HG02623 (cell line): Measurements from ENCODE around the gene CENPP.

Experiments
- ATAC-seq: cut with Tn5 transposase; IDR thresholded peaks from one replicate; pipeline ENCODE4 v1.9.1; 2021; ENCODE audit warnings: moderate library complexity; ENCODE audit not compliant: unreplicated experiment

CENPP gene

DNA sequence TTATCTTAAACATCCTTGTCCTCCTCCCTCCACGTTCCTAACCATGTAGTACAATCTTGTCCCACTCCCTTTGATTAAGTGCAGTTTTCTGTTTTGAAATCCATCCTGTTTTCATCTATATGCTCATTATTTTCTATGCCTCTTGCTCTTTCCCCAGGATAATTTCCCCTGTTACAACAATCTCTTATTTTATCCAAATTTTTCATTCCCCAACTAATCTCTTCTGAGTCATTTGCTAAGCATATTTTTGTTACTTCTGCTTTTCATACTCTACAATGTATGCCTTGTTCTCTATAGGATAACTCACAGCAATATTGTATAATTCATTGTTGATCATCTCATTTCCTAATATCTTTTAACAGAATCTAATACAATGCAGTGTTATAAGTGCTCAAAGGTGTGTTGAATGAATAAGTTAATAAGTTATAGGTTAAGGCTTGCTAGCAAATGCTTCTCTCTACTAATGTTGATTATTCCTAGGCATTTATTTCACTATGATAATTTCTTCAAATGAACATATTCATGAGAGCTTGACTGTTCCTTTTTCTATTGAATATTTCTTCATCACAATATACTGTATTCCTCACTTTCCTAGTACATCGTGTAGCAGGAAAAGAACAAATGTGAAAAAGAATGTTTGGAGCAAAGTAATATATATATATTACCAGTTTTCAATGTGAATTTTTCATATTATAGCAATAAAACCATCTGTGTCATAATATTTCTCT is 97.0 kb downstream of the CENPP start:
- ATAC-seq, result no peak

- no peak for ATAC-seq
These were observed 97.9 kb downstream of the CENPP start for GRCh38 chr9:92423612-92424011.

GRCh38 chr9:92424340-92424739 is 98.6 kb downstream of the CENPP start, which contains the start of gene OMD:
TSS of gene OMD (minus strand) at chr9:92424471. CDS start at chr9:92417558, 6,913 bp downstream.
- no peak for ATAC-seq

DNA sequence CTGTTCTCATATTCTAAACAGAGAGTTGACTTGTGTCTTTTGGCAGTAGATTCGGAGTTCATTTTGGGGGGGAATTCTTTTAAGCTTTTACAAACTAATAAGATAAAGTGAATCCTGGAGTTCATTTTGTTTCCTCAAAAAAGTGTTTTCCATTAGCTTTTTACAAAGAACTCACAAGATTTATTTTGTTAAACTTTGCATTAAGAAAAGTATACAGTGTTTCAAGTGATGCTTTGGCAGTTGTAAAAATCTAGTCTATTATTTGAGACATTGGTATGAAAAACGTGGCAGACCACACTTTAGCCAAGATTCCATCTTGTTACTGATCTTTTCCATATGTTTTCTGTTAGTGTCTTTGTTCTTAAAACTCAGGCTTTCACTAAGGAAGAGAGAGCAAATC is 99.7 kb downstream of the CENPP start:
- ATAC-seq, result no peak

DNA sequence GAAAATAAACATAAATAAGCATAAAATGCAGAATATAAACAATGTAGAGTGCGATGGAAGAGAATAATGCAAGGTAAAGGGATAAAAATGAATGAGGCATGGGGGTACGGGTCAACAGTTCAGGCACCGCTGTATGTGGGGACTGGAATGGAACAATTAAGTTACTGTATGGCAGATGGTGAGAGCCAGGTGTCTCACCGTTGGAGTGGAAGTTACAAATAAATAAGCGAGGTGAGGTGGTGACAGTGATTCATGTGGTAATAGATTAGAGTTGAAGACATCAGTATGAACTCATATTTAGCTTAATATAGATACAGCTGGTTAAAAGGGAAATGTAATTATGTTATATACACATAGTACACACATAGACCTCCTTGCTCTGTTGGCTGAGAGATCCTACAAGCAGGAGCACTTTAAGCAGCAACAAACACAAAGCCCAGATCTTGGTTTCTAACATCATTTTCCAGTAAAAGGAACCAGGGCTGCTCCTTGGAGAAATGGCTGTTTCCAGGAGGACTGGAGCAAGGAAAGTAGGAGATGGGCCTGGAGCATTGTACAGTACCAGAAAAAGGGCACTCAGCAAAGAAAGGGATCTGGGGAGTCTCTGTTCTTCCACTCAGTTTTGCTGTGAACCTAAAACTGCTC is 100.9 kb downstream of the CENPP start:
- ATAC-seq, result no peak

DNA sequence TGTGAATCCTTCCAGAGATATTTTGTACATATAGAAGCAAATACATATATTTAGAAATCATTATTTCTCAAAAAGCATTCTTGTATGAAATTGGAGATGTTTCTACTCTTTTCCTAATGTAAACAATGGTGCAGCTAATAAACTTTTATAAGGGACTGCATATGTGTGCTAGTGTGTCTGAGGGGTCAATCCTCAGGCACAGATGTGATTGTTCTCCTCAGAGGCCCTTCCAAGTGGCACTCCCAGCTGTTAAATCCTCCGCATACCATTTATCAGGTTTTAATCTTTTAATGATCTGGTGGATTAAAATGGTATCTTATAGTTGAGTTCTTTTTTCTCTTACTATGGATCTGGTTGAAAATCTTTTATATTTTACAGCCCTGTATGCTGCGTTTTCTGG is 104.1 kb downstream of the CENPP start:
- no peak for ATAC-seq

DNA sequence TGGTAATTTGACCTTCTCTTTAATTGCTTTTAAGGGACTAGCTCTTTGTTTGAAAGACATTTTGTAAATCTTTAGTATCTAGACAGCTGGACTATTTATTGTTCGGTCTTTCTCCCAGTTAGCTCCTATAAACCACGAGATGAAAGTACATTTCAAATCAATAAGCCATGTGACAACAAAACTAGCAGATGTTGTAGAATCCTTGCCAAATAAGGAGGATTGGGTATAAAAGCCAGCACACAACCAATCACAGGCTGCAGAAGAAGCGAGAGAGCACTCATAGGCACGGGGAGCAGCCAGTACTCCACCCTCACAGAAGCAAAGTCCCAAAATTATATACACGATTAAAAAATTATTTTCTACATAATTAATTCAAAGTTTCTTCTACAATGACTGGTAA is 106.6 kb downstream of the CENPP start:
- ATAC-seq, result no peak

- ATAC-seq, result no peak
These were observed 107.3 kb downstream of the CENPP start for GRCh38 chr9:92432972-92433548.

DNA sequence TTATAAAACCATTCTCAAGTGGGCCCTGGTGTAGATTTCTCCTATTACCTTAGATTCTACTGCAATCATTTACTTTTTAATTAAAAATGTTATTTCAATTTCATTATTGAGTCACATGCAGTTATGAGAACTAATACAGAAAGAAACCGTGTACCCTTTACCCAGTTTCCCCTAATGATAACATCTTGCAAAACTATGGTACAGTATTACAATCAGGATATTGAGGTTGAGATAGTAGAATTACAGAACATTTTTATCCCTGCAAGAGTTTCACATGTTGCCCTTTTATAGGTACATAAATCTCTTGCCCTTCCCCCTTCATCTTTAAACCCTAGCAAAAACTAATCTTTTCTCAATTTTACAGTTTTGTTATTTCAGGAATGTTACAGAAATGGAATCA is 109.5 kb downstream of the CENPP start:
- no peak for ATAC-seq

- ATAC-seq, result no peak
These were observed 113.3 kb downstream of the CENPP start for GRCh38 chr9:92438900-92439526.

DNA sequence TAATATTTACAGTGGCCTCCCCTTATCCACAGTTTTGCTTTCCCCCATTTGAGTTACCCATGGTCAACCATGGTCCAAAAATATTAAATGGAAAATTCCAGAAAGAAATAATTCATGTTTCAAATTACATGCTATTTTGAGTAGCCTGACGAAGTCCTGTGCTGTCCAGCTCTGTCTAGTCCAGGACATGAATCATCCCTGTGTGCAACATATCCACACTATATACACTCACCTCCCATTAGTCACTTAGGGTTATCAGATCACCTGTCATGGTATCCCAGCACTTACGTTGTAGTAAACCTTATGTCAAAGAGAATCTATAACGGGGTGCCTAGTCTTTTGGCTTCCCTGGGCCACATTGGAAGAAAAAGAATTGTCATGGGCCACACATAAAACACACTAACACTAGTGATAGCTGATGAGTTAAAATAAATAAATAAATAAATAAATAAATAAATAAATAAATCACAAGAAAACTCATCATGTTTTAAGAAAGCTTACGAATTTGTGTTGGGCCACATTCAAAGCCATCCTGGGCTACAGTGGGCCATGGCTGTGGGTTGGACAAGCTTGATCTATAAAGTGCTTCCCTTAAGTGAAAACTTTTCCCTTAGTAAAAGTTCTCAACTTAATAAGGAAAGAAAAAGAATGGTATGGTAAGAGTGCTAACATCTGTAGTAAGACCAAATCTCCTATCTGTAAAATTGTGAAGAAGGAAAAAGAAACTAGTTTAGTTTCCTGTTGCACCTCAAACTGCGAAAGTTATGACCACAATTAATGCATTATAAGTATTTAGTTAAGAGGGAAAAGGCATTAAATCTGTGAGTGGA is 114.4 kb downstream of the CENPP start:
- no peak for ATAC-seq

DNA sequence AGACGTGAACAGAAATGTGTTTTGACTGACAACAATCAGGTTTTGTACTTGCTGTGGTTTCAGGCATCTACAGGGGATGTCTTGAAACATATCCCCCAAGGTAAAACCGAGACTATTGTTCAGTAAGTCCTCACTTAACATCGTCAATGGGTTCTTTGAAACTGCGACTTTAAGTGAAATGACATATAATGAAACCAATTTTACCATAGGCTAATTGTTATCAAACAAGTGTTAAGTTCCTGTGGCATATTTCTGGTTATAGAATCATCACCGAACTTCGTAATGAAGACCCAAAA is 114.9 kb downstream of the CENPP start:
- no peak for ATAC-seq

GRCh38 chr9:92444841-92445240 is 119.1 kb downstream of the CENPP start:
- no peak for ATAC-seq

GRCh38 chr9:92446536-92446935 is 120.8 kb downstream of the CENPP start:
- no peak for ATAC-seq

DNA sequence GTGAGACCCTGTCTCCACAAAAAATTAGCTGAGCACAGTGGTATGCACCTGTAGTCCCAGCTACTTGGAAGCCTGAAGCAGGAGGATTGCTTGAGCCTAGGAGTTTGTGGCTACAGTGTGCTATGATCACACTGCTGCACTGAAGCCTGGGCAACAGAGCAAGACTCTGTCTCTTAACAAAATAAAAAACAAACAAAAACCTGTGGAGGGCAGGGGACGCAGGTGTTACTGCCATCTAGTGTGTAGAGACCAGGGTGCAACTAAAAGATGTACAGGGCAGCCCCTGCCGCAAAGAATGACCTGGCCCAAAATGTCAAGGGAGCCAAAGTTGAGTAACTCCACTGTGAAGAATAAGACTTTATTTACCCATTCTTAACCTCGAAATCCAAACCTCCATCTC is 129.5 kb downstream of the CENPP start:
- no peak for ATAC-seq

DNA sequence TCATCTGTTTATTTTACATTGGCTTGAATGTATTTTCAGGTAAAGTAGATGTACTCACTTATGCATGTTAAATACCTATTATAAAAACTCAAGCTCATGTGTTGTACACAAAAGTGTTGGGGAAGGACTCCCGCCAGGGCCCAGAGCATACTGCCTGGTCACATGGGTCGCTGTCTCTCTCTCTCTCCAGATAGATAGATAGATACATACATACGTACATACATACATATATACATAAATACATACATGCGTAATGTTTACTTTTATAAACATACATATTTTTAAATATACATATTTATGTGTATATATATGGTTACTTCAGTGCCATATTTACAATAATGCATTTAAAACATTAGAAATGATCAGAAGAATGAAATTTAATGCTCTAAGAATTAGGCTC is 131.8 kb downstream of the CENPP start:
- no peak for ATAC-seq

GRCh38 chr9:92463387-92463786 is 137.6 kb downstream of the CENPP start:
- no peak for ATAC-seq

GRCh38 chr9:92463984-92464383 is 138.2 kb downstream of the CENPP start:
- no peak for ATAC-seq

DNA sequence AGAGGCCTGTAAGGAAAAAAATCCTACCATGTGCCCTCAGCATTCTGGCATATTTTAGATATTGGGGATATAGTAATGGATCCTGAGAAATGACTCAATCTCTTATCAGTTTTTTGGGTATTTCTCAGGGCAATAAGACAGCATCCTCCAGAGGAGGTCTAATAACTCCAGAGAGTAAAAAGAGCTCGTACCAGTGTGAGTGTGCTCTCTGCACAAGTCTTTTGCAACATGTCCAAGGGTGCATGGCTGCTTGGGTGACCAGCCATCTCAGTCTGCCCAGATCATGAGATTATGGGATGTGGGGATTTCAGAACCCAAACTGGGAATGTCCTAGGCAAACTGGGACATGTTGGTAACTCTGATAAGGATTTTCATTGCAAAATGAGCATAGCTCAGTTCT is 141.3 kb downstream of the CENPP start:
- no peak for ATAC-seq

DNA sequence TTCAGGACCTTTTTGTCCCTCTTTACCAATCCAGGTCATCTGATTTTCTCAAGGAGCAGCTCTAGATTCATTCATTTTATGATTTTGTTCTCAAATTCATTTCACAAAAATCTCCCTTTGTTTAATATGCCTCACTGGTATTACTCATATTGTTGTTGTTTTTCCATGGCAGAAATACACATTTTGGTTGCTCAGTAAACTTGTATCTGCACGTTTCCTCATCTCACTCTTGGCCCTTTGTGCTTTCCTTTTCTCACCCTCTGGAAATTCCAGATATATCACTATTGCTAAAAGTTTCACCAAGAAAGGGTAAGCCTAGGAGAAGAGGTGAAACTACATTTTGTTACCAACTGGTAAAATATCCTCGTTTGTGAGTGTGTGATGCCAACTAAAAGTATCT is 141.8 kb downstream of the CENPP start:
- no peak for ATAC-seq

DNA sequence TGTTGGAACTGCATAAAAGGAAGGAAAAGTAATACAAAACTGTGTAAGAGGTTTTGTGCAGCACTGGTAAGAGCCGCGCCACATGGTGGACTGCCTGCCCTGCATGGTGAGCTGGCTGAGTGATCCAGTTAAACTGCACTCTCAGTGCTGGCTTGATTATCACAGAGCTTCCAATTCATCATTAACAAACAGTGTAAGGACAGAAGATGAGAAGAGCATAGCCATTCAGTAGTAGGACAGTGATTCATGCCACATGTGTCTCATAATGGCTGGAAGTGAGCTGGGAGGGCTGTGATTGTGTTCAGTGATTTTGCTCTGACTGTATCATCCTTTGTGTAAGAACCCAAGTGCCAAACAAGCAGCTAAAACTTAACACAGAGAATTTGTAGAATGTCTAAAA is 142.5 kb downstream of the CENPP start:
- no peak for ATAC-seq
